GM19455 (cell line): ENCODE data around the gene XYLT1.

Experiments
- ATAC-seq: cut with Tn5 transposase; IDR thresholded peaks from one replicate; pipeline ENCODE4 v1.9.1; 2021; ENCODE audit not compliant: unreplicated experiment

XYLT1 gene

GRCh38 chr16:17362946-17363345 lies 107.8 kb downstream of the XYLT1 start:
- ATAC-seq, result no peak

GRCh38 chr16:17362183-17362582 lies 108.6 kb downstream of the XYLT1 start:
- ATAC-seq, result no peak

GRCh38 chr16:17360693-17361122 lies 110.1 kb downstream of the XYLT1 start:
- ATAC-seq, result no peak

GRCh38 chr16:17359788-17360390 lies 110.9 kb downstream of the XYLT1 start:
- ATAC-seq, result no peak

GRCh38 chr16:17358846-17359245 lies 111.9 kb downstream of the XYLT1 start:
- no peak for ATAC-seq

- ATAC-seq, result no peak
These were observed 112.4 kb downstream of the XYLT1 start for GRCh38 chr16:17358355-17358754.

- no peak for ATAC-seq
These were observed 113.3 kb downstream of the XYLT1 start for GRCh38 chr16:17357307-17358062.

- ATAC-seq, result no peak
These were observed 114.4 kb downstream of the XYLT1 start for GRCh38 chr16:17356243-17356933.

- no peak for ATAC-seq
These were observed 116.1 kb downstream of the XYLT1 start for GRCh38 chr16:17354685-17355084.

GRCh38 chr16:17354141-17354601 lies 116.6 kb downstream of the XYLT1 start:
- no peak for ATAC-seq

GRCh38 chr16:17353561-17353960 lies 117.2 kb downstream of the XYLT1 start:
- ATAC-seq, result no peak

GRCh38 chr16:17351441-17352035 lies 119.2 kb downstream of the XYLT1 start:
- no peak for ATAC-seq

- no peak for ATAC-seq
These were observed 120.6 kb downstream of the XYLT1 start for GRCh38 chr16:17350207-17350606.

- ATAC-seq, result no peak
These were observed 121.9 kb downstream of the XYLT1 start for GRCh38 chr16:17348826-17349225.

- ATAC-seq, result no peak
These were observed 122.5 kb downstream of the XYLT1 start for GRCh38 chr16:17348042-17348783.

GRCh38 chr16:17347624-17348023 lies 123.1 kb downstream of the XYLT1 start:
- no peak for ATAC-seq

- ATAC-seq, result no peak
These were observed 123.9 kb downstream of the XYLT1 start for GRCh38 chr16:17346621-17347569.

- ATAC-seq, result no peak
These were observed 125.7 kb downstream of the XYLT1 start for GRCh38 chr16:17345043-17345442.

GRCh38 chr16:17343728-17344127 lies 127.0 kb downstream of the XYLT1 start:
- ATAC-seq, result no peak

- no peak for ATAC-seq
These were observed 127.7 kb downstream of the XYLT1 start for GRCh38 chr16:17343028-17343427.
